Heart right ventricle (tissue), 16 donors: ENCODE results near the gene ZNF511. TPM values are rescaled to one million over a fixed set of nuclear protein-coding genes. Genes with fewer than 3 reads are reported as not detected.
A peak's percentile ranks its signal among the peaks of the same experiment; 100 is the strongest.

Source experiments
- ATAC-seq, 8 donors: fragments of 200-7000 bp; cut with Tn5 transposase; one replicate each; pipeline ENCODE4 v1.9.1; 2020; ENCODE audit warnings: mild to moderate bottlenecking in 8 of 8, moderate library complexity in 8 of 8, moderate number of reproducible peaks in 1 of 8
- DNase-seq, 2 donors: peaks; one replicate each; pipeline ENCODE4 v3.0.0-alpha.2; 2020
- H3K27ac ChIP-seq, 10 donors: fragments of 200-600 bp; sonication (generic) in 2 of 10; one replicate each; pipeline versions ENCODE4 v1.5.0 to v1.8.0; 2020 to 2022; ENCODE audit warnings: mild to moderate bottlenecking in 3 of 10
- H3K27me3 ChIP-seq, 7 donors: fragments of 200-600 bp; one replicate each; pipeline ENCODE4 v1.8.0; 2021 to 2022; ENCODE audit warnings: mild to moderate bottlenecking in 2 of 7
- H3K36me3 ChIP-seq, 9 donors: fragments of 200-600 bp; sonication (generic) in 1 of 9; one replicate each; pipeline versions ENCODE4 v1.5.0 to v1.8.0; 2020 to 2022; ENCODE audit warnings: mild to moderate bottlenecking in 2 of 9
- H3K4me1 ChIP-seq, 9 donors: fragments of 200-600 bp; sonication (generic) in 1 of 9; one replicate each; pipeline versions ENCODE4 v1.5.0 to v1.8.0; 2020 to 2022; ENCODE audit warnings: mild to moderate bottlenecking in 4 of 9
- H3K4me3 ChIP-seq, 10 donors: fragments of 200-600 bp; sonication (generic) in 2 of 10; one replicate each; pipeline versions ENCODE4 v1.5.0 to v1.8.0; 2020 to 2022; ENCODE audit warnings: mild to moderate bottlenecking in 7 of 10, moderate library complexity in 2 of 10
- H3K9me3 ChIP-seq, 11 donors: fragments of 200-600 bp in 10 of 11; sonication (generic) in 2 of 11; one replicate each; pipeline versions ENCODE4 v1.5.0 to v1.8.0; 2013 to 2022; ENCODE audit warnings: mild to moderate bottlenecking in 2 of 11, control low read depth in 1 of 11, moderate library complexity in 1 of 11
- CTCF ChIP-seq, 9 donors: fragments of 200-600 bp; sonication (generic) in 2 of 9; IDR thresholded peaks; one replicate each; pipeline versions ENCODE4 v1.5.0 to v1.8.0; 2021 to 2022; ENCODE audit warnings: antibody characterized with exemption in 9 of 9, mild to moderate bottlenecking in 5 of 9, moderate library complexity in 1 of 9
- WGBS, 2 donors: extraction: QIAGEN DNeasy Blood & Tissue Kit; methylation state at CpG; one replicate each; pipeline ENCODE4 v1.1.7; 2013; ENCODE audit warnings: inconsistent platforms in 1 of 2; 5-methylcytosine and 5-hydroxymethylcytosine counted together
- intact Hi-C, 10 donors: fragments of 100-400 bp; cut with DNase I; formaldehyde crosslinking; loops; one replicate each; pipeline versions ENCODE4 v1.11.1 to v1.14.2; 2022
- polyA plus RNA-seq, 2 donors: library from polyadenylated mRNA; stranded (reverse); fragments of 200-250 nt; gene quantifications; one replicate each; pipeline ENCODE4 v1.2.3, GENCODE V29; 2013
- total RNA-seq, 10 donors: library from RNA; stranded (reverse); fragmentation: NEBNext Ultra II Directional in 3 of 10; extraction: Animal tissue kit (Norgen Biotek cat#: 25700) in 3 of 10; gene quantifications; one replicate each; pipeline versions ENCODE4 v1.2.1 to v1.2.4, GENCODE V29; 2021 to 2023
- donor health status: Arrhythmogenic right ventricular cardiomyopathy.
- donor health status: ischemic (EF 13 %, LVEDD 7.1; RV severe dilation, severe dysfunction).
- donor health status: healthy with polysubstance abuse.
- donor health status: DM: no; HTN: yes; CAD: no.
- donor health status: DM: no; HTN: no; CAD: no.
- donor health status: ischemic (EF 25% LVEDD 6.9; RV normal size, moderate dysfunction).
- donor health status: ischemic (EF 25% LVEDD 5.7; RV mildly dilated, moderate dysfunction).
- donor health status: healthy.
- donor health status: DM: yes; HTN: yes; CAD: no.
- donor health status: Ischemic cardiomyopathy.
- donor health status: ischemic (EF 35%, LVEDD 5.7; RV mildly dilated, moderate dysfunction).
- donor health status: nonischemic (EF 11% LVEDD 7.7; RV severe dilation, severe dysfunction).
- donor health status: DM: yes; HTN: yes; CAD: no.
- donor health status: PGD.
- donor health status: ischemic (EF 29% LVEDD 5.4; RV normal size, mild dysfunction).
- donor health status: nonischemic (EF 23%, LVEDD 6.1; RV moderate dilation, normal function).

ZNF511 gene
- total and polyA plus RNA-seq, 12 donors: 30.6 to 129 (median 43.5) TPM

GRCh38 chr10:133324198-133324792, 15.6 kb downstream of the ZNF511 start:
- intact Hi-C loops: loop anchor here in 6 of 10 donors (10.0 kb wide), 2 partner anchors 191 to 201 kb away; partner anchors contain the start of gene CYP2E1 (in 5 of the 6)
- no peak for TF ChIP-seq CTCF (IDR thresholded peaks at IDR 0.05)
- Histone ChIP-seq H3K27me3 (peaks cover 25 to 66% (median 55%) of the 10 kb centered on the region in 7 donors), H3K4me3 (peak overlapping the region in 1 of 10 donors; percentile 25), H3K36me3 (no peaks in the 10 kb centered on the region), H3K27ac (no peak overlapping the region), H3K9me3 (peaks cover 0 to 5% (median 0%) of the 10 kb centered on the region in 11 donors), H3K4me1 (peaks cover 5 to 16% (median 13%) of the 10 kb centered on the region in 9 donors)
- ATAC-seq: peak; percentile 45 to 77 (median 62)
- WGBS, 2 donors: 5 to 6% methylated on average over 11 to 13 of the region's 13 CpGs
- DNase-seq: peak; percentile 44 to 61

DNA sequence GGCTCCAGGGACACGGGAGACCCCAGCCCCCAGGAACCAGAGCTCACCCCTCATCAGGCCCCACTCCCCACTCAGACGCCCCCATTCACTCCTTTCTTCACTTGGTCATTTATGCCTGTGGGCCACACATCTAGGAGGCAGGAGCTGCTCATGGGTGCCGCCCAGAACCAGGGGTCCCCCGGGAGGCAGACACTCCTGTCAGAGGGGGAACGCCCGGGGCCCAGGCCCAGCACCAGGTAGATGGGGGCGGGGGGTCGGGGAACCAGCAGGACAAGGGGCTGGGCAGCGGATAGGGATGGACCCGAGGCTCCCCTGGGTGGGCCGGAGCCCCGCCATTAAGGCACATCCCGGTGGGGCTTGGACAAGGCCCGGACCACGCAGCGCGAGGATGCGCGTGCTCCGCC, 16.1 kb downstream of the ZNF511 start:
- WGBS, 2 donors: 21 to 25% methylated on average over 20 of the region's 20 CpGs
- peaks cover 25 to 65% (median 53%) of the 10 kb centered on the region in 7 donors for H3K27me3 ChIP-seq
- H3K27ac ChIP-seq: no peak overlapping the region
- intact Hi-C loops: loop anchor here in 7 of 10 donors (5.0 to 10.0 kb wide), 4 partner anchors 190 to 282 kb away; partner anchors contain the start of gene CYP2E1 (in 5 of the 7)
- peaks cover 5 to 22% (median 14%) of the 10 kb centered on the region in 9 donors for H3K4me1 ChIP-seq
- no peak for DNase-seq
- ATAC-seq: peak in 2 of 8 donors; percentile 10 to 41
- H3K4me3 ChIP-seq: peak overlapping the region in 7 of 10 donors; percentile 33 to 49 (median 44)
- H3K36me3 ChIP-seq: no peaks in the 10 kb centered on the region
- H3K9me3 ChIP-seq: peaks cover 0 to 5% (median 0%) of the 10 kb centered on the region in 11 donors
- no peak for TF ChIP-seq CTCF (IDR thresholded peaks at IDR 0.05)

DNA sequence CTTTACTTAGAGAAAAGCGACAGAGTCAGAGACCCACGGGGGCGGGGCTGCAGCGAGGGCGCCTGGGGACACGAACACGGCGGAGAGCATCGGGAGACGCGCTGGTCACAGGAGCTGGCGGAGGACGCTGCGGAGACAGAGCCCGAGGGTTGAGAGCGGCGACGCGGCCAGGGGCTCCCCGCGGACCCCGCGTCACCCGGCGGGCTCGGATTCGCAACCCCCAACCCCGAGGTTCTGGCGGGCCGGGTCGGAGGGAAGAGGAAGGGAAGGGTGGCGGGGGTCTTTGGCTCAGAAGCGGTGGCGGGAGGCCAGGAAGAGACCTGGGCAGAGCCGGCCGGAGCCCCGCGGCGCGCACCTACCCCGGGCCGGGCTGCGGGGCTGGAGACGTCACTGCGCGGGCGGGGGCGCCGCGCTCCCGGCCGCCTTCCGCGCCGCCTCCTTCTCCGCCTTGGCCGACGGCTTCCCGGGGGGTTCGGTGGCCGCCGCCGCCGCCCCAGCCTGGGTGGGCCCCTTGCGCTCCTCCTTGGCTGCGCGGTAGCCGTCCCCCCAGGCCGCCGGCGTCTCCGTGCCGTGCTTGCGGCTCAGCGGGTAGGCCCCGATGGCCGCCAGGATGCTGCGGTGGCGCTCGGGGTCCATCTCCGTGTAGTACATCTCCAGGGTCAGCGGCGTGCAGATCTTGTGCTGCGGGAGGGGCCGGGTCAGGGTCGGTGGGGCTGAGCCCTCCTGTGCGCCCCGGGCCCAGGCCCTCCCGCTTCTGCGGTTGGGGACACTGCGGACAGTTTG, 16.9 kb downstream of the ZNF511 start:
- 1% methylated on average over 81 to 91 of the region's 91 CpGs for WGBS, 2 donors
- Histone ChIP-seq H3K27me3 (peaks cover 25 to 61% (median 56%) of the 10 kb centered on the region in 7 donors), H3K4me1 (peaks cover 5 to 25% (median 15%) of the 10 kb centered on the region in 9 donors), H3K27ac (no peak overlapping the region), H3K36me3 (no peaks in the 10 kb centered on the region), H3K4me3 (peak overlapping the region in 9 of 10 donors; percentile 33 to 49 (median 35)), H3K9me3 (peaks cover 0 to 5% (median 0%) of the 10 kb centered on the region in 11 donors)
- TF ChIP-seq CTCF (IDR thresholded peaks at IDR 0.05): no peak
- ATAC-seq (no peak), DNase-seq (no peak)
- intact Hi-C loops: loop anchor here in 7 of 10 donors (5.0 to 10.0 kb wide), 4 partner anchors 189 to 282 kb away; partner anchors contain the start of gene CYP2E1 (in 5 of the 7)

DNA sequence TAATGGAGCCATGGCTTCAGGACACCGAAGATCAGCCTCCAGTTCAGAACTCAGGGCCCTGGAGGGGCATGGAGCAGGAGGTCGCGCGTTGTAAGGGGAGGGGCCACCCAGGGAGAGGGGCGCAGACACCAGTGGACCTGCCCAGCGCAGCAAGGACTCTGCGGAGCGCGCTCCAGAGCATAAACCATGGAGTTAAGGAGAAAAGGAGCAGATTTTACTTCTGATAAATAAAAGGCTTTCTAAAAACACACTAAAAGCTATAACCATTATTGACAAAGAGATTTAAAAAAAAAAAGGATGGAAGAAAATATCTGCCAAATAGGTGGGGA, 17.5 kb downstream of the ZNF511 start:
- no peak for DNase-seq
- Histone ChIP-seq H3K9me3 (peaks cover 0 to under 1% (median 0%) of the 10 kb centered on the region in 11 donors), H3K27ac (no peak overlapping the region), H3K36me3 (no peaks in the 10 kb centered on the region), H3K27me3 (peaks cover 25 to 62% (median 59%) of the 10 kb centered on the region in 7 donors), H3K4me3 (peak overlapping the region in 9 of 10 donors; percentile 33 to 49 (median 35)), H3K4me1 (peaks cover 5 to 25% (median 15%) of the 10 kb centered on the region in 9 donors)
- 28 to 39% methylated on average over 9 of the region's 9 CpGs for WGBS, 2 donors
- no peak for TF ChIP-seq CTCF (IDR thresholded peaks at IDR 0.05)
- ATAC-seq: no peak
- intact Hi-C loops: loop anchor here in 7 of 10 donors (5.0 to 10.0 kb wide), 4 partner anchors 189 to 281 kb away; partner anchors contain the start of gene CYP2E1 (in 5 of the 7)
